ENCODE measurements around the gene CDC20. TPM values are rescaled to one million over a fixed set of nuclear protein-coding genes. Genes with fewer than 3 reads are reported as not detected.

Gene CDC20
- total RNA-seq, 6 donors from 2014 or later, result 2.1 to 8.4 (median 2.9) TPM; not detected in 1

DNA sequence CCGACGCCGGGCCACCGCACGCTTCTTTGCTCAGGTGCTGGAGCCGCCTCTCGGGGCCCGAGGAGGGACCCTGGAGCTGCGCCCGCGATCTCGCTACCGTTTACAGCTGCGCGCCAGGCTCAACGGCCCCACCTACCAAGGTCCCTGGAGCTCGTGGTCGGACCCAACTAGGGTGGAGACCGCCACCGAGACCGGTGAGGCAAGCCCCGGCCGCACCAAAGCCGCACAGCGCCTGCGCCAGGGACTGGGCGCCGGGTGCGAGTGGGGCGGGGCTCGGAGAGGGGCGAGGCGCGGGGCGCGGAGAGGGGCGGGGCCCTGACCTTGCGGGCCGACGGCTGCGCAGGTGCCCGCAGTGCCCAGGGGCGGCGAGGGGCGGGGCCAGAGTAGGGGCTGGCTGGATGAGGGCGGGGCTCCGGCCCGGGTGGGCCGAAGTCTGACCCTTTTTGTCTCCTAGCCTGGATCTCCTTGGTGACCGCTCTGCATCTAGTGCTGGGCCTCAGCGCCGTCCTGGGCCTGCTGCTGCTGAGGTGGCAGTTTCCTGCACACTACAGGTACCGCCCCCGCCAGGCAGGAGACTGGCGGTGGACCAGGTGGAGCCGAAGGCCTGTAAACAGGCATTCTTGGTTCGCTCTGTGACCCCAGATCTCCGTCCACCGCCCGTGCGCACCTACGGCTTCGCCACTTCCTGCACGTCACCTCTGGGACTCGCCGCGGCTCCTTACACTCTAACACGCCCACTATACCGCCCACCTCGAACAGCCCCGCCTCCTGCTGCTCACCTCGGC is 9.8 kb upstream of the CDC20 start:
- TF ChIP-seq EP300 (IDR thresholded peaks at IDR 0.05), result peak in 1 of 4 donors; percentile 7
- peak; percentile 9 to 64 for TF ChIP-seq POLR2AphosphoS5 (IDR thresholded peaks at IDR 0.05)
- TF ChIP-seq, protein P1, sequence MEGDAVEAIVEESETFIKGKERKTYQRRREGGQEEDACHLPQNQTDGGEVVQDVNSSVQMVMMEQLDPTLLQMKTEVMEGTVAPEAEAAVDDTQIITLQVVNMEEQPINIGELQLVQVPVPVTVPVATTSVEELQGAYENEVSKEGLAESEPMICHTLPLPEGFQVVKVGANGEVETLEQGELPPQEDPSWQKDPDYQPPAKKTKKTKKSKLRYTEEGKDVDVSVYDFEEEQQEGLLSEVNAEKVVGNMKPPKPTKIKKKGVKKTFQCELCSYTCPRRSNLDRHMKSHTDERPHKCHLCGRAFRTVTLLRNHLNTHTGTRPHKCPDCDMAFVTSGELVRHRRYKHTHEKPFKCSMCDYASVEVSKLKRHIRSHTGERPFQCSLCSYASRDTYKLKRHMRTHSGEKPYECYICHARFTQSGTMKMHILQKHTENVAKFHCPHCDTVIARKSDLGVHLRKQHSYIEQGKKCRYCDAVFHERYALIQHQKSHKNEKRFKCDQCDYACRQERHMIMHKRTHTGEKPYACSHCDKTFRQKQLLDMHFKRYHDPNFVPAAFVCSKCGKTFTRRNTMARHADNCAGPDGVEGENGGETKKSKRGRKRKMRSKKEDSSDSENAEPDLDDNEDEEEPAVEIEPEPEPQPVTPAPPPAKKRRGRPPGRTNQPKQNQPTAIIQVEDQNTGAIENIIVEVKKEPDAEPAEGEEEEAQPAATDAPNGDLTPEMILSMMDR (IDR thresholded peaks at IDR 0.05), result peak in 2 of 6 experiments; percentile 10 to 14
- TF ChIP-seq POLR2A (IDR thresholded peaks at IDR 0.05), result peak in 2 of 4 donors; percentile 56 to 78
- Histone ChIP-seq H3K9me3 (no peaks in the 10 kb centered on the region), H3K4me1 (peaks cover 7 to 28% (median 13%) of the 10 kb centered on the region in 4 donors), H3K36me3 (no peaks in the 10 kb centered on the region), H3K27ac (peak overlapping the region; percentile 87 to 93 (median 88)), H3K27me3 (no peaks in the 10 kb centered on the region), H3K4me3 (peak overlapping the region; percentile 10 to 51 (median 46))
- DNase-seq (peak; percentile 95 to 96), ATAC-seq (ENCODE audit: low FRiP score in 2 of 2) (peak; percentile 89 to 95)
- 27 to 44% methylated on average over 22 to 25 of the region's 72 CpGs for WGBS, 2 donors

DNA sequence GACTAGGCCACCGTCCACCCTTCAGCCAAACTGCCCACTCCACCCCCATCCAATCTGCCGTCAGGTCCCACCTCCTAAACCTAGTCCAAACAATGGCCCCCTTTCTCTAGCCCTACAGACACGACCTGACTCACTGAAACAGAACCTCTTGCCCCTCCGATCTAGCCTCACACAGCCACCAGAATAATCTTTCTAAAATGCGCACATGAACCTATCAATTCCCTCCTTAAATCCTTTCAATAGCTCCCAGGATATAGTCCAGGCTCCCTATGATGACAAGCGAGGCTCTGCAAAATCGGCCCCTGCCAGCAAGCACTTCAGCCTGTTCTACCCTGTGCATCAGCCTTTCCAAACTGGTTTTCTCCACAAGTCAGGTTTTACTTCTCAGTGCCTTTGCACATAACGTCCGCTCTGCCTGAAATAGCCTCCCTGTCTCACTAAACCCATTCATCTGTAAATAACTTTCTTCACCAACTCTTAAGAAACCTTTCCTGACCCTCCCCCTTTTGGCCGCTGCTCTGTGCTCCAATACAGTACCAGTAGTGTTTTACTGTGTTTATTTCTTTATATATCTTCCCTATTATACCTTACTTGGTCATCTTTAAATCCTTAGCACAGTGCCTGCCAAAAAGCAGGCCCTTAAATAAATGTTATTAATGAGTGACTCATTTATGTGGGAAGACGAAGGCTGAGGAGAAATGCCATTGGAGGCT is 9.0 kb upstream of the CDC20 start:
- TF ChIP-seq POLR2AphosphoS5 (IDR thresholded peaks at IDR 0.05) (no peak), POLR2A (IDR thresholded peaks at IDR 0.05) (no peak), EP300 (IDR thresholded peaks at IDR 0.05) (no peak)
- TF ChIP-seq, protein P1 (IDR thresholded peaks at IDR 0.05), result no peak
- Histone ChIP-seq H3K27me3 (no peaks in the 10 kb centered on the region), H3K36me3 (no peaks in the 10 kb centered on the region), H3K4me3 (peak overlapping the region in 3 of 4 donors; percentile 45 to 51 (median 48)), H3K4me1 (peaks cover 3 to 20% (median 11%) of the 10 kb centered on the region in 4 donors), H3K9me3 (no peaks in the 10 kb centered on the region), H3K27ac (peak overlapping the region; percentile 87 to 93 (median 88))
- ATAC-seq (ENCODE audit: low FRiP score in 2 of 2) (no peak), DNase-seq (no peak)
- 62 to 74% methylated on average over 11 of the region's 11 CpGs for WGBS, 2 donors

- DNase-seq (no peak), ATAC-seq (ENCODE audit: low FRiP score in 2 of 2) (no peak)
- Histone ChIP-seq H3K4me3 (no peak overlapping the region), H3K27me3 (no peaks in the 10 kb centered on the region), H3K4me1 (peaks cover 3 to 19% (median 7%) of the 10 kb centered on the region in 4 donors), H3K9me3 (no peaks in the 10 kb centered on the region), H3K36me3 (no peaks in the 10 kb centered on the region), H3K27ac (no peak overlapping the region)
- 79 to 100% methylated on average over 1 of the region's 1 CpG for WGBS, 2 donors
- no peak for TF ChIP-seq EP300 (IDR thresholded peaks at IDR 0.05)
- TF ChIP-seq POLR2AphosphoS5 (IDR thresholded peaks at IDR 0.05), result no peak
- TF ChIP-seq, protein P1 (IDR thresholded peaks at IDR 0.05), result no peak
- no peak for TF ChIP-seq POLR2A (IDR thresholded peaks at IDR 0.05)
These were observed 7.8 kb upstream of the CDC20 start for GRCh38 chr1:43350976-43351375.

GRCh38 chr1:43351421-43352350 is 7.1 kb upstream of the CDC20 start:
- DNase-seq, result no peak
- no peak overlapping the region for H3K27ac ChIP-seq
- ATAC-seq (ENCODE audit: low FRiP score in 2 of 2), result no peak
- H3K4me1 ChIP-seq, result peaks cover 3 to 19% (median 7%) of the 10 kb centered on the region in 4 donors
- no peaks in the 10 kb centered on the region for H3K27me3 ChIP-seq
- H3K4me3 ChIP-seq, result no peak overlapping the region
- WGBS, 2 donors, result 92% methylated on average over 10 of the region's 10 CpGs
- no peaks in the 10 kb centered on the region for H3K36me3 ChIP-seq
- TF ChIP-seq POLR2AphosphoS5 (IDR thresholded peaks at IDR 0.05) (no peak), POLR2A (IDR thresholded peaks at IDR 0.05) (no peak), EP300 (IDR thresholded peaks at IDR 0.05) (no peak)
- TF ChIP-seq, protein P1 (IDR thresholded peaks at IDR 0.05), result no peak
- no peaks in the 10 kb centered on the region for H3K9me3 ChIP-seq

Data from upper lobe of left lung (tissue), 6 donors.